HG03039 (cell line): ENCODE measurements around the gene KCNJ1.

Experiments used
- ATAC-seq: cut with Tn5 transposase; IDR thresholded peaks from one replicate; pipeline ENCODE4 v1.9.1; 2021; ENCODE audit warnings: mild to moderate bottlenecking, moderate library complexity; ENCODE audit not compliant: unreplicated experiment

Gene KCNJ1

DNA sequence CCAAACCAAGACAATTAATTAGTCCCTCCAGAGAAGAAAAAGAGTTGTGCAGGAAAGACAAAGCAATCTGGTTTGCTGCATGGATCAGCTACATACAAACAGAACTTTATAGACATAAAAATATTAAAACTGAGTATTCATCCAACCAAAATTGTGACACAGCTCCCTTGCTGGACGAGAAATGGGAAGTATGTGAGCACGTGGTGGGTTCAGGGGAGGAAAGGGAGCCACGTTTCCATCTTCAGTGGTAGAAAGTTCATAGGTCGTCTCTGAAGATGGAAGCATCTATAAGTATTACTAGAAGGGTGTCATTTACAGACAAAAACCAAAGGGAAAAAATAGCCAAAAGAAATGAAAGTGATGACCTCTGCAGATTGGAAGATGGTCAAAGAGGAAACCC lies 17.0 kb upstream of the KCNJ1 start:
- no peak for ATAC-seq

DNA sequence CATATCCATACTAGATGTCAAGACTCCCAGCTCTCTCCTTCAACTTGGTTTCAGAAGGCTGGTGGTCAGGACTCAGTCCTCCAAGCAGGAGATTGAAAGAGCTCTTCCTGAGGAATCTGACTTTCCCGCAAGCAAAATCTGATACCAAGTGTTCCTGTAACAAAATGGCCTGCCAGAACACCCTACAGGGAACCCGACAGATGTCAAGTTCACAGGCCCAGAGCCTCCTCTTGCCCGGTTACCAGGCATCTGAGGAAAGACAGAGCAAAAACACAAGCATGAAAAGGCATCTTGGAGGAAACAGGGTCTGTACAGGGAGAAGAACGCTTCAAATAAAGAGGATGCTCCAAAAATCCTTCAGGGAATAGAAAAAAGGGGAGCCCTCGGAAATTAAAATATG lies 15.4 kb upstream of the KCNJ1 start:
- no peak for ATAC-seq

DNA sequence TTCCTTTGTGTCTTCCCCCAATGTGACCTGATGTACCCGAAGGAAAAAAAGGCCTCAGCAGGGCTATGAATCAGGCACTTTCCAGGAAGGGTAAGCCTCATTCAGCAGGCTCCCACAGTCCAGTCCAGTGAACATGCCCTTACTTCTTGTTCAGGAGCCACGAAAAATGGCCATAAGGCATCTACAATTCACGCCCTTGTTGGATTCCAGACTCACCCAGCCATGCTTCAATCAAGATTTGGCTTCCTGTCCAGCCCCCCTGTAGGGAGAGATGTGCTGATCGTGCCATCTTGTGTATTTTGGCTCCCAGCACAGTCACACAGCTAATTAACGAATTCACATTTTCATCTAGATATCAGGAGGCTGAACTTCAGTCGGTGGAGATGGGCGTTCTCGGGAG lies 14.1 kb upstream of the KCNJ1 start:
- ATAC-seq: no peak

DNA sequence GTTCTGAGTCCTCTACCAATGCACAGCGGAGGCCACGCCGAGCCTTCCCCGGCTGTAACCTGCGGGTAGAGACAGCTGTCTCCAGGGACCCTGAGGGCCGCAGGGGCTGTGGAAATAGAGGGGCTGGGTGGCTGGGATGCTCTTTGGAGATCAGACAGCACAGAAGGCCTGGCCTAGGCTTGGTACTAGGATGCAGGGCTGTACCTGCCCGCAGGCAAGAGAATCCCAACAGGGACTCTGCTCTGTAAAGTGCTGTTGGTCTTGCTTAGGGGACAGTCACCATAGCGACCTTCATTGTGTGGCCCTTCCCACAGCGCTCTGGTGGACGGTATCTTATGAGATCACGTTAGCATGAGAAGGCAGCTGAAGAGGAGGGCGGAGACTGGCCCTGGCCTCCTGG lies 12.7 kb upstream of the KCNJ1 start:
- no peak for ATAC-seq

DNA sequence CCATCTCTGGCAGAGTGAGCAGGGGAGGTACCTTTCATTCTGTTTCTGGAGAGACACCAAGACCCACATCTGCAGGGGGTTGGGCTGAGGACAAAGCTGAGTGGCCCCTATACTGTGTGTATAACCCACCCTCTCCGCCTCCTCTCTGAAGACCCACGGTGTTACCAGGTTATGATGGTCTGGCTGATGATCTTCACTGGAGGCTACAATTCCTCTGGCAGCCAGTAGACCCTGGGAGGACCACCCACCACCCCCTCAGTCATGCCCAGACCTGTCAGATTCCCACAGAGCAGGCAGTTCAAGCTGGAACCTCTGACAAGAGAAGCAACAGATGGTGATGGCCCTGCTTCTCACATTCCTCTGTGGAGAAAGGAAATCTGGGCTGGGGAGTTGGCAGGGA lies 11.4 kb upstream of the KCNJ1 start:
- no peak for ATAC-seq

DNA sequence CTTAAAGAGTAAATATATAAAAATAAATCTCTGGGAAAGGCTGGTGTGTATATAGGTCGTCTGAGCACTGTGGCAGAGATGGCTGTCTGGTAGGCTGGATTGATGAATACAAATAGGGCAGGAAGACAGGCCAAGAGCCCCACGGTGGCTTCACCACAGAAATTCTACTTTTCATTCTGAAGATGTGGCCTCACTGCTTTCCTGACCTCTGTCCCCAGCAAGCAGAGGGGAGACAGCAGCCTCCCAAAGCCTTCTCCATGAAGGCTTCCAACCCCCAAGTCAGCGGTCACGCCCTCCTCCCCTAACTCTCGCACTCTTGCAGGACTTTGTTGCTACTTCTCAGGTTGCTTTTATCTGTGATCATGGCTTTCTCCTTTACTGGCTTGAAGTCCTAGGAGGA lies 10.6 kb upstream of the KCNJ1 start:
- no peak for ATAC-seq

DNA sequence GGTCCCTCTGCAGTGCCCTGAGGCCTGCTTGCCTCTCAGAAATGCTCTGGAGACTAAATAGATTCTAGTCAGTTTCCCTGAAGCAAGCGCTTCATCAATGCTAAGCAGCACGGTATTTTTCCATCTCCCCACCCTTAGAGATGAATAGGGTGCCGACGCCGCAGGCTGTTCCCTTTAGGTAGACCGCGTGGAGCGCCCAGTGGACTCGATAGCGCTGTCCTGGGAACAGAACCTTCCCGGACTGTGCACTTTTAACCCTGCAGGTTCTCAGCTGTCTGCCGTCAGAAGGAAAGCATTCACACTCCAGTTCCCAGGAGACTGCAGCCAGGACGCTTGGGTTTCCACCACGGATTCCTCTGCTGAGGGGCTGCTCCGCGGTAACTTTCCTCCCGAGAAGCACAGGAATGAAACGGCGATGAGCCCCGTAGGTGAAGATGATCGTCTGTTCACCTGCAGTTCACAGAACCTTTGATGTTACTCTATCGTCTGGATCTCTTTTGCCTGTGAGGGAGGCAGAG lies 9.1 kb upstream of the KCNJ1 start:
- ATAC-seq: no peak

DNA sequence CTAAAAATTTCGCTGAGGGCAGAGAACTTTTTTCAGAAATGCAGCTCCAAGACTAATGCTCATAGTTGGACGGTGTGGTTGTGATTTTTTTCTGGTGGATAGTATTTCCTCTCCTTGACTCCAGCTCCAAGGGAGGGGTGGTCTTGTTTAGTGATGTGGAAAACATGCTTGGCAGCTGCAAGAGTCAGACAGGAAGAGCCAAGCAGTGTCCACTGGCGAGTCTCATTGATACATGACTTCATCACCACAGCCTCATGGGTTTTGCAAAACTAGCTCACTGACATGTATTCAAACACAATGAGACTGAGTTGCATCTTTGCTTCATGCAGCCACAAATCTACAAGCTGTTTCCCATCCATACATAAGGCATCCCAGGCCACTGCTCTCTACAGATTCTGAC lies 7.3 kb upstream of the KCNJ1 start:
- ATAC-seq: no peak

DNA sequence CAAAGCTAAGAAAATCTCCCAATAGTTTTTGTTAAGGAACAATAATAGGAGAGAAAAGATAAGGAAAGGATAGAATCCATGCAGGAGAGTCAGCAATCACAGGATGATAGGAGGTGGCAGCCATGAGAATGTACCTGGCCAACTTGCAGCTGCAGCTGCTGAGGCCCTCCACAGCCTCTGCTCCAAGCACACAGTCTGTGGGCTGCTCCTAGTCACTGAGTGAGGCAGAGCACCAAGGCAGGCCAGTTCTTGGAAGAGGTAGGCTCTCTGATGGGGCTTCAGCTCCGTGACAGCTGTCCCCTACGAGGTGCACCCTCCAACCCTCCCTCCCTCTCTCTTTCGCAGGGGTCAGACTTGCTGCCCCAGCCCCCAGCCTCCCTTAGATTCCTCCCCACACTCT lies 5.5 kb upstream of the KCNJ1 start:
- ATAC-seq: no peak

DNA sequence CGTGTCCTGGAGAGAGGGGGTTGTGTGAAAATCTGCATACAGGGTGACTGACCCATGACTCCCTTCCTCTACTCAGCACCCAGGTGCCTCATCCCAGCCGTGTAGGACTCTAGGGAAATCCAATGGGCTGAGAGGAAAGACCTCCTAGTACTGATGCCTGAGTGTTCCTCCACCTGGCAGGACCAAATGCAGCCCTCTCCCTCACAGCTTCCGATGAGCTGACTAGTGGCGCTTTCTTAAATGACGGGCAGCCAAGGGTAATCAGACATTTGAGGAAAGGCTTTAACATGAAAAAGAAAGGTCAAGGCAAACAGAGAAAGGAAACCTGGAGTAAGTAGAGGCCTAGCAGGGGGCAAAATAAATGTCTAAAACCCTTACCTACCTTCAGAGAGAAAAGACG lies 5.0 kb upstream of the KCNJ1 start:
- ATAC-seq: no peak

DNA sequence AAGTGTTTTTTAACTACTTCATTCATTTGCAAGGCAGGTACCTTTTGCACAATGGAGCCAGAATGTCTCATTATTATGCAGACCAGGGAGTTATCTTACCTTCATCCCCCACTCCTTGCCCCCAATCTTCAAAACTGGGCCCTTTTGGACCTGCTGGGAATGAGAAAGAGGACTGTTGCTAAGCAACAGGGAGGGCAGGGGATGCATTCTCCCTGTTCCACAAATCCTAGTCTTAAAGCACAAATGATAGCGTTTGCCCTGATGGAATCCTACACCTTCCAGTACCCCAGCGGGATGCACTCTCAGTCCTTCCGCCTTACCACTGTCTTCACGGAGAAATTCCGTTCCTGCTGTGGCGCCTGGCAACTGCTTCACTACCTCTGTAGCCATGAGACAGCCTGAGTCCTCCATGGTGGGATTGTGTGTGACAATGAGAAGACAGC lies 4.1 kb upstream of the KCNJ1 start:
- no peak for ATAC-seq

DNA sequence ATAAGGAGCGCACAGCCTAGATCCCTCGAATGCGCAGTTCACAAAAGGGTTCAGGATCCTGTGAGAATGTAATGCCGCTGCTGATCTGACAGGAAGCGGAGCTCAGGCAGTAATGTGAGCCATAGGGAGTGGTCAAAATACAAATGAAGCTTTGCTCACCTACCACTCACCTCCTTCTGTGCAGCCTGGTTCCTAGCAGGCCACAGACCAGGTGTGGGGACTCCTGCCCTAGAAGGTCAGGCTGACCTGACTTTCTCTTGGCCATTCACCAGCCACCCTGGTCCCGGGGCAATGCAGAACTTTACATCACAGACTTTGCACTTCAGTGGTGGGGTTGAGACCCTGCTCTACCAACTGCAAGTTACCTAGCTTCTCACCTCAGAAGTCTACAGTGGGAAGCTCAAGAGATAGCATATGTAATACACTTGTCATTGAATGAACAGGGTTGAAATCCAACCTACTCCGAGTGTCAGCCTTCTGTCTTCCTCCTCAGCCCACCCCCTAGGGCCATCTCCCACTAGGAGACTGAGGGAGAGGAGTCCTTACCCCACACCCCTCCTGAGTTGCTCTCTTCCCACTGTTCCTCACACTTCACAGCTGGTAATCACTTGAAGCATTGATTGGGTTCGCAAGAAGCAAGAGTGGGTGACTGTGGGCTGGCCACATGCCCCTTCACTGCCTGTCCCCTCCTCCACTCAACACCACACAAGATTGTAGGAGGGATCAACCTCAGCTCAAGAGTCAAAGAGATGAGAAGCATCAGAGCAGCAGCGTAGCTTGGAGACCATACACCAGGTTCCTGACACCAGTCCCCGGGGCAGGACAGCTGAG lies 2.0 kb upstream of the KCNJ1 start:
- ATAC-seq: no peak

DNA sequence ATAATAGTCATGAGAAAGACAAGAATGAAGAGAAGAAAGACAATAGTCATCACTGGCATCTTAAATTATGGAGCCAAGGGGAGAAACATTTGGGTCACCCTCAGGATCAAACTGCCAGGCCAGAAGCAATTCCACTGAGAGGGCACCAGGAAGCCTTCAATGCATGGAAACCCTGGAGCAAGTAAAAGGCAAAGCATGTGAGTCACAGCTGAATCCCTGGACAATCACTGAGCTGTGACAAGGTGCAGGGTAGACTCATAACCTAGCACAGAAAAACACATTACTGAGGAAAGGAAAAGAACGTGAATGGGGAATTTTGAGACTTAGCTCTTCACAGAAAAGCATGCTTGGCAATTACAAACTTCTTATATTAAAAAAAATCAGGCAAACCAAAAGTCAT lies 1.6 kb downstream of the KCNJ1 start:
- no peak for ATAC-seq

DNA sequence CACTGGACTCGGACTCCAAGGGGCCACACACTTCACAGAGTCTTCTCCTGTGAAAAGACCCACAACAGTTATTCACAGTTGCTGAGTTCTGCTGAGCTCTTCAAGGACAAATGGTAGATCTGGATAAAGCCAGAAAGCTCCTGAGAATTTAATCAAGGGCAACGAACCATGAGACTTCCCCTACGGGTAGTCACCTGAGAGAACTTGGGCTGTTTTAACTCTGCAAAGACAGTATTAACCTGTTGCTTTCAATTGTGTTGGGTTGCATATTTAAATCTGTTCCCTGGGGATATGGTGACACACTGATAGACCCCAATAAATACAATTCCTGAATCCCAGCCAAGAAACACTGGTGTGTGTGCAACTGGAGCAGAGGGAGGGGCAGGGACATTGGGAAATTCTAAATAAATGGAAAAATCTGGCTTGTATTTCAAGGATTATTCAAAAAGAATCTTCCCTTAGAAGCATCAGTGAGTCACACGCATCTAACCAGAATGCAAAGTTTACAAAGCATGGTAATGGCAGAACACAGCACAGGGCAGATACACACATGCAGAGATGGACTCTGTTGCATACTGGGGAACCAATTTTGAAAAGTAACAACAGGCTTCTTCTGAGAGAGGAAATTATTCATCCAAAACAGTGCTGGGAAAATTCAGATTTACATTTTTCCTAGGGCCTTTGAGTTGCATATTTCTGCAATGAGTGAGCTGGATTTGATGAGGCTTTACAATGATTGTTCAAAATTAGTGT lies 4.0 kb downstream of the KCNJ1 start:
- no peak for ATAC-seq

DNA sequence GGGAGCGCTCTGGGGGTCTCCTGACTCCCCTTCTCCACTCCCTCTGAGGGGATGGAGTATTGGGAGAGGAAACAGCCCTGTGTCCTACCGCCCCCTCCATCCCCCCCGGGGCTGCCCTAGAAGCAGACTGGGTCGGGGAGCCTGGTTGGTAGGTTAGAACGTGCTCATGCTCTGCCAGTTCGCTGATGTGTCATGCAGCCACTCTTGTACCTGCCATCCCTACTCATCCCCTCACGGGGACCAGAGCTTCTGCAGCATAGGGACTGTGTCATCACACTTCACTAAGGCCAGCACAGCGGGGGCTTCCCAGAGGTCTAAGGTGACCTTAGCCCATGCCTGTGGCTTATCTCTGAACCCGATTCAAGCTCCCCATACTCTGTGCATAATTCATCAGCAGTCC lies 4.7 kb downstream of the KCNJ1 start:
- ATAC-seq: no peak

DNA sequence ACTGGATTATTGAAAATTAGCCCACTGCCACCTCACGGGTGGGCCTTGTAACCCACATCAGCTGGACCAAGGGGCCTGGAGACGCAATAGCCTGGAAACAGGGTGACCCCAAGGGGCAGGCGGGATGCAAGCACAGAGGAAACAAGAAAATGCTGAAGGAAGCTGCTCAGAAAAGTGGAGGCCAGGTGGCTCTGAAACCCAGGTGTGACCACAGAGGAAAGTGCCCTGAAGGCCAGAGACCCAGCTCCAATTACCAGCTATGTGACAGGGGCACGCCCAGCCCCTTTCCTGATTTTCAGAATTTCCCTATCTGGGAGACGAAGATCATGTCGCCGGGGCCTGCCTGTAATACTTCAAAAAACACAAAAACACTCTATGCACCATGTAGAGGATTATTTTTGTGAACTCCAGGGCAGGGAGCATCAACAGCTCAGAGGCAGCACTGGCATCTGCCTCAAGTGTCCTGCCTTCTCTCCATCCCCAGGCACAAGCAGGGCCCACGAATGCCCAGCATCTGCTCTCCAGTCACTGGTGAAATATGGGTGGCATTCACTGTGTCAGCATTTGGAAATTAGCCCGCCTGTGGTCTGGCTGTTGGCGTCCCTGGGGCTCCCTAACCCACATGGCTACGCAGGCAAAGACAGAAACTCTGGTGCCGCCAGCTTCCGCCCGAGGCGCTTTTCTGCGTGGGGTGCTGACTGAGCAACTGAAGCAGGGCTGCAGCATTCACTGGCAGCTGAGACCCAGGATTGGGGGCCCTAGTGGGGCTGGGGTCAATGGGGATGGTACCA lies 6.3 kb downstream of the KCNJ1 start:
- ATAC-seq: no peak

DNA sequence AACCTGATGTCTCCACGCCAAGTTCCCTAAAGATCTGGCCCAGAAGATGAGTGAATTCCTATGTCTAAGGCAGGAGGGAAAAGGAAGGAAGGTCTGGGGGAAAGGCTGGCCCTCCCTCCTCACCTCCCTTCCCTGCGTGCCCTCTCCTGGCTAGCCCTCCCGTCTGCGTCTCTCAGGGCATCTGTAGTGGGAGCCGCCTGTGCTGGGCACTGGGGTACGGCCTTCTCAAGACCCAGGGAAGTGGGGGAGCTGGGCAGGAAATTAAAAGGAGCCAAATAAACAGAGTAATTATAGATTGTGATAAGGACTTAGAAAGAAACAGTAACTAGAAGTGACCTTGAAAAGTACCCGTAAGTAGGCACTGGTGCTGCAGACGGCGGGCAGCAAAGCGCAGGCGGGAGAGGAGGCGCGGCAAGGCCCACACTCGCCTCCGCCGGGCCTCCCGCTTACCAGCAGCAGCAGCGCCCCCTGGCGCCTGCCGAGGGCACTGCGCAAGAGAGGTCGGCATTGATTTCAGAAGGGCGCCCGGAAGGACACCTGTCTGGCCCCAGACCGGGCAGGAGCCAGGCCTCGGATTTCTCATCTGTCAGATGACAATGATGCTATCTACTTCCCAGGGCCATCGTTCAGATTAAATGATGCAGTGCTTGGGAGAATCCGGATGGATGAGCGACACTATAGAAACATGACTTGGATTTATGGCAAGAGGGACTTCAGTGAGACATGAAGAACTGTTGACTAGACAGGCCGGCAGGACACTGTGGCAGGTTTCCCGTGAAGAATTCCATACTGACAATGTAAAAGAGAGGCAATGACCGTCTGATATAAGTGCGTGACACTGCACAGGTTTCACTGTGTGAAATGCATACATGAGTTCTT lies 7.3 kb downstream of the KCNJ1 start:
- no peak for ATAC-seq

DNA sequence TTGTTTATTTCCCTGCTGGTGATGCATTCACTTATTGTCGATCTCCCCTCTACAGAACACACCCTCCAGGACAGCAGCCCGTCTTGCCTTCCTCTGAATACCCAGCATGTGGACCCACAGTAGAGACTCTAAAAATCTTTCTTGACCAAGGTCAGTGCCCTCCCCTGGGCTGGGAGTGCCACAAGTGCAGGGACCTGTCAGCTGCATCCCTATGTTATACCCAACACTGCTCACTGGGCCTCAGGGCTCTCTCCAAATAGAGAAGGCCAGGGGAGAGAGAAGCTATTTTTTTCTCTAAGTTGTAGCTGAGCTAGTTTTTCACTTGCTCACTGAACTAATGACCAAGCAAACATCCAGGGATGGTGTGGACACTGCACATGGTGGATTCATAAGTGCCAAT lies 9.8 kb downstream of the KCNJ1 start:
- no peak for ATAC-seq

DNA sequence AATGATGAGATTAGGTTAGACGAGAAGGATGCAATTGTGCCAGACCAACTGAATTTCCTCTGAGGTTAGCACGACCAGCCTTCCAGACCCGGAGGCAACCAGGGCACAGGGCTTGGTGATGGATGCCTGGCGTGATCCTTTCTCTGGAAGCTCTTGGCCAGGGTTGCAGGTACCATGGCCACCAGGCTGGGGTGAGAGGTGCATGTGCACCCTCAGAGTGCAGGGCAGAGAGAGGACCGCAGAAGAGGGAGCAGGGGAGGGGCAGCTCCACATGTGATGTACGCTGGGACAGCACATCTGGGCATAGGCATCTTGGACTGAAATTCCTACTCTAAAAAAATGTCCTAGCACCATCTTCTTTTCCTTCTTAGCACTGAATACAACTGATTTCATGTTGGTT lies 10.9 kb downstream of the KCNJ1 start:
- no peak for ATAC-seq

DNA sequence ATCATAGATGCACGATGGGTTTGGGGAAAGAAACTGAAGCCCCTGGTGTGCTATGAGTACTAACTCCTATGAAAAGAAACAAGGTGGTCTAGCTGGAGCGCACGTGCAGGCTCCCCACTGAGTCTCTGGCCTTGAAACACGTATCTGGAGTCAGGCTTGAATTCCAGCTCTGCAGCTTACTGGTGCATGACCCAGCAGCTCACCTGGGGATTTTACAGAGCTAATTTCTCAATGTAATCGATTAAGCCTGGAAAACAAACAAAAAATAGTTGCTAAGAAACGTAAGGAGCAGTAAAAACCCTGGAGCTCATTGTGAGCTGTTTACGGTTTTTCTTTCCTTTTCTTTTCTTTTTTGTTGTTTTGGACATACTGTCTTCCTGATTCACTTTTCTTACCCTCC lies 12.3 kb downstream of the KCNJ1 start:
- no peak for ATAC-seq
